ENCODE data around the gene SCYGR8. TPM values are rescaled to one million over a fixed set of nuclear protein-coding genes. Genes with fewer than 3 reads are reported as not detected.
"Not testable (repeated sequence)": the region's sequence is repeated elsewhere in the genome, so short reads cannot be mapped to it uniquely, and the experiment has no call there.

Gene SCYGR8, protein sequence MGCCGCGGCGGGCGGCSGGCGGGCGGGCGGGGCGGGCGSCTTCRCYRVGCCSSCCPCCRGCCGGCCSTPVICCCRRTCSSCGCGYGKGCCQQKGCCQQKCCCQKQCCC
- not detected in 2 replicates for total RNA-seq

DNA sequence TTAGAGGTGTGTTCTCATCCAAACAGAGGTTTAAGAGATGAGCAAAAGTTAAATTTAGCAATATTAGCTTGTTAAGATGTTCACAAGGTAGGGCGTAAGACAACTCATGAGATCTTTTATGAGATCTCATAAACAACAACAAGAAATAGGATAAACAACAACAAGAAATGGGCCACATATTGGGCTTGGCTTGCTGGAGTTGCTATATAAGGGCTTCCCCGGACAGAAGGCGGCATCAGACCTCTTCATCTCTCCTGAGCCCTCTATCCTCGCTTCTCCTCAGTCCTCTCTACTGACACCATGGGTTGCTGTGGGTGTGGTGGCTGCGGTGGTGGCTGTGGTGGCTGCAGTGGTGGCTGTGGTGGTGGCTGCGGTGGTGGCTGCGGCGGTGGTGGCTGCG lies at the start of gene SCYGR8:
TSS of gene SCYGR8 (plus strand) at position 301 of the 400 bp plus-strand sequence. CDS start at position 301, 0 bp downstream.
- no peak for DNase-seq (ENCODE audit: low read depth, low spot score)

DNA sequence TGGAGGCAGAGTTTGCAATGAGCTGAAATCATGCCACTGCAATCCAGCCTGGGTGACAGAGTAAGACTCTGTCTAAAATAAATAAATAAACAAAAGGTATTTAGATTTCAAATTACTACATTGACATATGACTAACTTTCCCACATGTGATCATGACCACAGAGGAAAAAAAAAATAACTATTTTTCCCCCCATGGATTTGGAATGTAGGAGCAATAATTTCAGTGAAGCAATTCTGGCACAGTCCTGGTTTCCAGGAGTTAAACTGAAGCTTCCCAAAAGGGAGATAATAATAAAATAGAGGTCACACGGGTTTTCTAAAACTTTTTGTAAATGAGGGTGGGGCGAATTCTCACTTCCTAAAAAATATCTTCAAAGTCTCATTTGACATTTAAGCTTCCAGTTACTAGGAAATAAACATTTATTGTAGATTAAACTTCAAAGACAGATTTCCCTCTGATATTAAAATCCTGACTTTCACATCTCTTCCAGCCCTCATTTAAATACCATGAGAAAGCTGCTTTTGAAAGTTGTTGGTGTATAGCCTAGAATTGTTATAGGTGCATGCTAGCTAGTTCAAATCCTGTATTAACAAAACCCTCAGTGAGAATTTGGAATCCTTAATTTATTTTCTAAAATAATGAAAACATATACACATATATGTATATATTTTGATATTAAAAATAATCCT lies 48.6 kb upstream of the SCYGR8 start:
- DNase-seq (ENCODE audit: low read depth, low spot score), result no peak

DNA sequence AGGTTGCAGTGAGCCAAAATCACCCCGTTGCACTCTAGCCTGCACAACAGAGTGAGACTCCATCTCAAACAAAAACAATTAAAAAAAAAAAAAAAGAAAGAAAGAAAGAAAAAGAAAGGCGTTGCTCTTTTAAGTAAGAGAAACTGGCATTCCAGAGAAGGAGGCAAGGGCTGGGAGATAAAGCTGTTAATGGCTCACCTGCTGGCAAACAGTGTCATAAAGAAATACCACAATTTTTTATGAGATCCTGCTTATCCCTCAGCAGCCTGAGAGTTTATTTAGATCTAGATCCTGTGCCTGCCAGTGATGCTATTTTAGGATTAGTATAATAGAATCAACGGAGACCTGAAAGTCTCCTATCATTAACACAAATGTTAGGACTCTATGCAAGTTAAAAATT lies 44.1 kb upstream of the SCYGR8 start:
- no peak for DNase-seq (ENCODE audit: low read depth, low spot score)

DNA sequence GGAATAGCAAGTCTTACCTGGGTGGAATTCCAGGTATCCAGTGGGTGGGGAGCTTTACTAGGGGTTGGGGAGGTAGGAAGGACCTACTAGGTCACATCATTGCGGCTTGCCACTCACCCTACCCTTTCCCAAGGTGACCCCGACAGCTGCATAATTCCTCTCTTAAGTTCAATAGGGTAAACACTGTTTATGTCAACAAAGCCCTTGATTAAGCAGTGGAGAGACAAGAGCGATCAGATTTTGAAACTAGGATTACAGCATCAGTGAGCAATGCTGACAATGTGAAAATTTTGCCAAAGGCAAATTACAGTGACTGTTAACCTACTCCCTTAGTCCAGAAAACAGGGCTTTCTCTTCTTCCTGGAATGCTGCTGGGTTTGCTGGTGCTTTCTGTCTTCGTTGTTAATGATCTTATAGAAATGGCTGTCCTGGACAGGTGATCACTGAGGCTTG lies 42.4 kb upstream of the SCYGR8 start:
- DNase-seq (ENCODE audit: low read depth, low spot score), result no peak

DNA sequence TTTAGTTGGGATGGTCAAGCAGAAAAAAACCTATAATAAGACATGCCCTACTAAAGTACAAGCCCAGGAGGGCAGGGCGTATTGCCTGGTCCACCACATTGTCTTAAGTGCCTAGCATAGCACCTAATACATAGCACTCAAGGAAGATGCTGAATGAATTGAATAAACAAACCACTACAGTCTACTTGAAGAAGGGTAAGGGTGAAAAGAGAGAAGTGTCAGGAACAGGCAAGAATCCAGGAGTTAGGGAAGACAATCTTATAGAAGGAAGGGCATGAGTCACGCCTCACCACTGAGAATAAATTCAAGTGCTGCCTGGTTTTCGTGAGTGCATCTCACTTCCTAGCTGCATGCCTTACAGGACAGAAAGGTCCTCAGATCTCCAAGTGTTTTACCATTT lies 41.7 kb upstream of the SCYGR8 start:
- DNase-seq (ENCODE audit: low read depth, low spot score), result no peak

DNA sequence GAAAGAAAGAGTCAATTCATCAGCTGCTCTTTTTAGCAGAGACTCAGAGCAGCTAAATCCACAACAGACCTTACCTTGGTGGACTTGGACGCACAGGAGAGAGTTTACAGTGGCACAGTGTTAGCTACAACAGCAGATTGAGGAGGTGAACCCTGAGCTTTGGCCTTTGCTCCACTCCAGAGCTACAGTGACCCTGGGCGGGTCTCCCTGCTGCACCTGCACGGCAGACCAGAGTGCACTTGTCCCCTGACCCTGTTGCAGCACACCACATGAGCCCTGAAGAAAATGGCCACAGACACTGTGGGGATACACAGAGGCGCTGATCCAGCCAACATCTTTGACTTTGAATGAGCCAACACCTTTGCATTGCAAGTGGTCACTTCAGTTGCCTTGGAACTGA lies 38.8 kb upstream of the SCYGR8 start:
- DNase-seq (ENCODE audit: low read depth, low spot score), result no peak

DNA sequence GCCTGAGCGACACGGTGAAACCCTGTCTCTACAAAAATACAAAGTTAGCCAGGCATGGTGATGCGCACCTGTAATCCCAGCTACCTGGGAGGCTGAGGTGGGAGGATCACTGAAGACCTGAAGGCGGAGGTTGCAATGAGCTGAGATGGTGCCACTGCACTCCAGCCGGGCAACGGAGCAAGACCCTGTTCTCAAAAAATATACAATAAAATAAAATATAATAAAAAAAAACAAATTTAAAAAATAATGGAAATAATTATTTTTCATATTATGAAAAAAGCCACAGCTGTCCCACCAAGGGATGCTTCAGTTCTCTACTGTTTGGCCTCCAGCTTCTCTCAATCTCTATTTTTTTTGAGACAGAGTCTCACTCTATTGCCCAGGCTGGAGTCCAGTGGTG lies 38.3 kb upstream of the SCYGR8 start:
- DNase-seq (ENCODE audit: low read depth, low spot score), result no peak

DNA sequence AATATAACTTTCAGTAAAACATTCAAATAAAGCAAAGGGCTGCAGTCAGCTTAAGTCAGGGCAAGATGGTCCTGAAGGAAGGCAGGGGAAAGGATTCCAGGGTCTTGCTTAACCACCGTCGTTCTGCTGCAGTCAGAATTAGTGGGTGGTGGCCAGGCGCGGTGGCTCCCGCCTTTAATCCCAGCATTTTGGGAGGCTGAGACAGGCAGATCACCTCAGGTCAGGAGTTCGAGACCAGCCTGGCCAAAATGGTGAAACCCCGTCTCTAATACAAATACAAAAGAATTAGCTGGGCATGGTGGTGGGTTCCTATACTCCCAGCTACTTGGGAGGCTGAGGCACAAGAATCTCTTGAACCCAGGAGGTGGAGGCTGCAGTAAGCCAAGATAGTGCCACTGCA lies 34.7 kb upstream of the SCYGR8 start:
- DNase-seq (ENCODE audit: low read depth, low spot score), result no peak

DNA sequence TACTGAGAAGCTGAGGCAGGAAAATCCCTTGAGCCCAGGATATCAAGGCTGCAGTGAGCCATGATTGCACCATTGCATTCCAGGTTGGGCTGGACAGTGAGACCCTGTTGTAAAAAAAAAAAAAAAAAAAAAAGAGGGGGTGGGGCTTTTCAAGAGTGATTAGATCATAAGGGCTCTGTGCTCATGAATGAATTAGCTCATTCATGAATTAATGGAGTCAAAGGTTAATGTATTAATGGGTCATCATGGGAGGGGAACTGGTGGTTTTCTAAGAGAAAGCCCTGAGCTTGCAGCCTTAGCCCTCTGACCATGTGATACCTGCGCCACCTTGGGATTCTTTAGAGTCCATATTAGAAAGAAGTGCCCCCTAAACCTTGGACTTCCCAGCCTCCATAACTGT lies 32.4 kb upstream of the SCYGR8 start:
- no peak for DNase-seq (ENCODE audit: low read depth, low spot score)

DNA sequence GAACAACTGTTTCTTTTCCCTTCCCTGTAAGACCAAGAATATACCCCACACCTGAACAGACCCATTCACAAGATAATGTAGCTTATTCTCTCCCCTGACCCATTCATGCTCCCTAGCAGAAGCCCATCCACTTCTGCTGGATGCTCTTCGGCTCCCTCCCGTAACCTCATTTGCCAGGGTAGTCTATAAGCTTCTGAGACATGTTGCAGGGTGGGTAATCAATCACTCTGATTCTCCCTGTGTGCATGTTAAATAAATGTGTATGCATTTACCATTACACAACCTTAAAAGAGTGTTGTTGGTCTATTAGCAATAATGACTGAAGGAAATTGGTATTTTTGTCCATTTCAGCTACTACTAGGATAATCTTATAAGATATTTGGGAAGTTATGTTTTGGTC lies 29.2 kb upstream of the SCYGR8 start:
- no peak for DNase-seq (ENCODE audit: low read depth, low spot score)

DNA sequence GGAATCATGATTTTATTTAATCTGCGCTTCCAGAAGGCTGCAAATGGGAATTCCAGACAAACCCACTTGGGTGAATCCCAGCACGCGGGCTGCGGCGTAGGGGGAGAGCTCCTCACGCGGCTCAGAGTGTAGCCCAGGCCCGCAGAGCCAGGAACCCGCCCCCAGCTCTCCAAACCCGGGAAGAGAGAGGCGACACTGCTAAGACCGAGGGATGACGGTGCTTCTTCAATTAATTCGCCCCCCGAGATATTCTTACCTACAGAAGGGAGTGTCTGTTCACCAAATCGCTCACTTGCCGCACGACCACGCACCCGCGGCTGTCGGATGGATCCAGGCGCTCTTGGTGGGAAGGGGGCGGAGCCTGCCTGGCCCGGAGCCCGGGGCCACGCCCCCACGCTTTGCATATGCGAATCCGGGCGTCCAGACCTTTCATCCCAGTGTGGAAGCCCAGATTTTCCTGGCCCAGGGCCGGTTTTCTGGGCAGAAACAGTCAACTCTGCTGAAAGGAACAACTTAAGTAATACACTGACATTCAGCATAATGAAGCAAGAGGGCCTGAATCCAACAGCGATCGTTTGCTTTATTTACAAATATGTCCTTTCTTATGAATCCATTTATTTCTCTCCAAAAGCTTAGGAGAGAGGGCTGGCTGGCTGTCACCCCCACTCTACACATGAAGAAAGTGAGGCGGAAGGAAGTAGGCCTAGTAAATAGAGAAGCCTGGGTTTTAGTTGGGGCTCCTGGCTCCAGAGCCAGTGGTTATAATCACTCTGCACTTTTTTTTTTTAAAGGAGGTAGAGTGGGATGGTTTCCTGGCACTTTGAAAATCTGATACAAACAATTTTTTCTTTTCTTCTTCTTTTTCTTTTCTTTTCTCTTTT lies 27.8 kb upstream of the SCYGR8 start, which contains the start of gene SLC19A3:
TSS of gene SLC19A3 (minus strand) at position 342 of the 881 bp plus-strand sequence. CDS start 15,710 bp downstream, outside the sequence.
- peak; percentile 30 for DNase-seq (ENCODE audit: low read depth, low spot score)

DNA sequence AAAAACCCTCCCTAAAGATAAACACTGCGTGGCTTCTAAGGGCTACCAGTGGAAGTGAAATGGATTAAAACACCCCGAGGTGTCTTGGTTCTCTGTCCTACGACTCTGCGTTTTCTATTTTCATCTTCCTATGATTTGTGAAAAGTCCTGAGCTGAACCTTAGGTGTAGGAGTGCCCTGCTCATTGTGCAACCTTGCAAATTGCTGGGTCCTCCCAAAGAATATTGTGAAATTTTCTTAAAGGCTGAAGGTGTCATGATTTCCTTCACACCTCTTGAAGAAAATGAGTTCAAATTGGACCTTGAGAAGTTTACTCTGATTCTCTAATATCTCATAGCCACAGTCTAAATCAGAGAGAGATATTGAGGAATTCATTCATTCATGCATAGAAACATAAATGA lies 26.1 kb upstream of the SCYGR8 start:
- DNase-seq (ENCODE audit: low read depth, low spot score), result no peak

DNA sequence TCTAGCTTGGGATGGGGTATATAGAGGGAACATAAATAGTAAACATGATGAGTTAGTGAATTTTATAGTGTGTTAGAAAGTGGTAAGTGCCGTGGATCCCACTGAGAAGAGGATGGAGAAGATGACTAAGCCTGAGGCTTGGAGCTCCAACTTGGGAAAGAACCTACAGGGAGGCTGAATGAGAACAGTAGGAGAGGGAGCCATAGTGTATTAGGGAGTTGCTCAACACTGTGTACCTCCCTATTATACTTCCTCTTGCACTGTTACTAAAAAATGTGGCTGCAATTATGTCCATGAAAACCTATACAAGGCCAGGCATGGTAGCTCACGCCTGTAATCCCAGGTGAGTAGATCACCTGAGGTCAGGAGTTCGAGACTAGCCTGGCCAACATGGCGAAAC lies 25.0 kb upstream of the SCYGR8 start:
- no peak for DNase-seq (ENCODE audit: low read depth, low spot score)

DNA sequence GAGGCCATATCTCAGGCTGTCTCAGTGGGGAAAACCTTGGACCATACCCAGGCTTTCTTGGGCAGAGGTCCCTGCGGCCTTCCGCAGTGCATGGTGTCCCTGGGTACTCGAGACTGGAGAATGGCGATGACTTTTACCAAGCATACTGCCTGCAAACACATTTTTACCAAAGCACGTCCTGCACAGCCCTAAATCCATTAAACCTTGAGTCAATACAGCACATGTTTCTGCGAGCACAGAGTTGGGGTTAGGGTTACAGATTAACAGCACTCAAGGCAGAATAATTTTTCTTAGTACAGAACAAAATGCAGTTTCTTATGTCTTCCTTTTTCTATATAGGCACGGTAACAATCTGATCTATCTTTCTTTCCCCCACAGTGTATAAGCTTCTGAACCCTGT lies 22.9 kb upstream of the SCYGR8 start:
- DNase-seq (ENCODE audit: low read depth, low spot score), result not testable (repeated sequence)

DNA sequence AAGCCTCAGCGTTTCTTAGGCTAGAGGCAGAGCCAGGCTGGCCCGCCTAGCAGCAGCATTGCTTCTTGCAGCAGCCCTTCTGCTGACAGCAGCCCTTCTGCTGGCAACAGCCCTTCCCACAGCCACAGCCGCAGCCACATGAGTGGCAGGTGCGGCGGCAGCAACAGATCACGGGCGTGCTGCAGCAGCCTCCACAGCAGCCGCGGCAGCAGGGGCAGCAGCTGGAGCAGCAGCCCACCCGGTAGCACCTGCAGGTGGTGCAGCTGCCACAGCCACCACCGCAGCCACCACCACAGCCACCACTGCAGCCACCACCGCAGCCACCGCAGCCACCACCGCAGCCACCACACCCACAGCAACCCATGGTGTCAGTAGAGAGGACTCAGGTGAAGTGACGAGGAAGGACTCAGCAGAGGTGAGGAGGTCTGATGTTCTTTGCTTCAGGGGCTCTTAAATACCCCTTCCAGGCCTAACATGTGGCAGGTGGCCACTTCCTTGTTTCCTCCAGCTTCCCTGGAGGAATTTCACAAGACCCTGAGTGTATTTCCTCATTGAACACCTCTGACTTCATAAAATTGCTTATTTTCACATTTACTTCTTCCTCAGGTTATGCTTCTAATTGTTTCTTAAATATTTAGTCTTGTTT lies 21.2 kb upstream of the SCYGR8 start, which contains the start of gene SCYGR6:
TSS of gene SCYGR6 (minus strand) at position 364 of the 646 bp plus-strand sequence. CDS start at position 364, 0 bp downstream.
- DNase-seq (ENCODE audit: low read depth, low spot score), result no peak

DNA sequence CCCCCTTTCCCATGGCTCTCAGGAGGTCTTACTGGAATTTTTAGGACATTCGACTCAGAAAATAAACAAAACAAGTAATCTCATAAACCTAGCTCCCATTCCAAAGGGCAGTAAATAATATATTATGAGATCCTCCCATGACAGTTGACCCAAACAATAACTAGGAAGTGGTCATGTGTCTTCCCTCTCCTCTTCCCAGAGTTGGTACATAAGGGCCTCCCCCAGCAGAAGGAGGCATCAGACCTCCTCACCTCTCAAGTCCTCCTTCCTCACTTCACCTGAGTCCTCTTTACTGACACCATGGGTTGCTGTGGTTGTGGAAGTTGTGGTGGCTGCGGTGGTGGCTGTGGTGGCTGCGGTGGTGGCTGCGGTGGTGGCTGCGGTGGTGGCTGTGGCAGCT lies 17.7 kb upstream of the SCYGR8 start, which contains the start of gene SCYGR7:
TSS of gene SCYGR7 (plus strand) at position 301 of the 400 bp plus-strand sequence. CDS start at position 301, 0 bp downstream.
- no peak for DNase-seq (ENCODE audit: low read depth, low spot score)

DNA sequence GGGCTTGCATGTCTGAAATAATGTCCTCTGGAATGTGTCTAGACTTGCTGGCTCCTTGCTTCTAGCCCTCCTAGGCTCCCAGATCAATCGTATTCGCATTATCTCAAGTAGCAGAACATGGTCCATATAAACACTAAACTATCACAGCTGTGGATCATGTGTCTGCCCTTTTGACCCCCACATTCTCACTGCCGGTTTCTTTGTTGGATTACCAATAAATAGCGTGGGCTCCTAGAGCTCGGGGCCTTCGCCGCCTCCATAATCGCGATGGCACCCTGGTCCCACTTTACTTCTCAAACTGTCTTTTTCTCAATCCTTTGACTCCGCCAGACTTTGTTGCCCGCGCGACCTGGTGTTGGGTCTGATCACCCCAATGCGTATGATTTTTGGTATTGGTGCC lies 6.3 kb upstream of the SCYGR8 start:
- DNase-seq (ENCODE audit: low read depth, low spot score), result no peak

DNA sequence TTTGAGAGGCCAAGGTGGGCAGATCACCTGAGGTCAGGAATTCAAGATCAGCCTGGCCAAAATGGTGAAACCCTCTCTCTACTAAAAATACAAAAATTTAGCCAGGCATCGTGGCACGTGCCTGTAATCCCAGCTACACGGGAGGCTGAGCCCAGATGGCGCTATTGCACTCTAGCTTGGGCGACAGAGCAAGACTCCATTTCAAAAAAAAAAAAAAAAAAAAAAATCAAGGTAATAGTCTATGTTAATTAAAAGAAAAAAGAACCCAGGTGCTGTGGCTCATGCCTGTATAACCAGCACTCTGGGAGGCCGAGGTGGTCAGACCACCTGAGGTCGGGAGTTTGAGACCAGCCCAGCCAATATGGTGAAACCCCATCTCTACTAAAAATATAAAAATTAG lies 5.0 kb upstream of the SCYGR8 start:
- not testable (repeated sequence) for DNase-seq (ENCODE audit: low read depth, low spot score)

DNA sequence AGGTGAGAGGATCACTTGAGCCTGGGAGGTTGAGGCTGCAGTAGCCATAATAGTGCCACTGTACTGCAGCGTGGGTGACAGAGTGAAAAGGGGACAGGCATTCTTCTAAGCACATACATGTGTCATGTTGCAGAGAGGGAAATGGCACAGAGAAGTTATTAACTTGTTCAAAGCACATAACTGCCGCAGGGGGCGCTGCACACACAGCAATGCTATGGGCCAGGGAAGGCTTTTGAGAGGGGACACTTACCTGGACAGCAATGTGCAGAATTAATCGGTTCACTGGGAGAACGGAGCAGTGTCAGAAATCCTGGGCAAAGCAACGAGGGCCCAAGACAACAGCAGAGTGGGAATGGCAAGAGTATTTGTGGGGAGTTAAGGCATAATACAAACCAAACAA lies 2.4 kb downstream of the SCYGR8 start:
- no peak for DNase-seq (ENCODE audit: low read depth, low spot score)

DNA sequence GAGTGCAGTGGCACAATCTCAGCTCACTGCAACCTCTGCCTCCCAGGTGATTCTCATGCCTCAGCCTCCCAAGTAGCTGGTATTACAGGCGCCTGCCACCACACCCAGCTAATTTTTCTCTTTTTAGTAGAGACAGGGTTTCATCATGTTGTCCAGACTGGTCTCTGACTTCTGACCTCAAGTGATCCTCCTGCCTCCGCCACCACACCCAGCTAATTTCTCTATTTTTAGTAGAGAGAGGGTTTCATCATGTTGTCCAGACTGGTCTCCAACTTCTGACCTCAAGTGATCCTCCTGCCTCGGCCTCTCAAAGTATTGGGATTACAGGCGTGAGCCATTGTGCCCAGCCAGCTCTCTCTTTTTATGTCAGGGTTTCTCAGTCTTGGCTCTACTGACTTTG lies 10.6 kb downstream of the SCYGR8 start:
- DNase-seq (ENCODE audit: low read depth, low spot score), result not testable (repeated sequence)

DNA sequence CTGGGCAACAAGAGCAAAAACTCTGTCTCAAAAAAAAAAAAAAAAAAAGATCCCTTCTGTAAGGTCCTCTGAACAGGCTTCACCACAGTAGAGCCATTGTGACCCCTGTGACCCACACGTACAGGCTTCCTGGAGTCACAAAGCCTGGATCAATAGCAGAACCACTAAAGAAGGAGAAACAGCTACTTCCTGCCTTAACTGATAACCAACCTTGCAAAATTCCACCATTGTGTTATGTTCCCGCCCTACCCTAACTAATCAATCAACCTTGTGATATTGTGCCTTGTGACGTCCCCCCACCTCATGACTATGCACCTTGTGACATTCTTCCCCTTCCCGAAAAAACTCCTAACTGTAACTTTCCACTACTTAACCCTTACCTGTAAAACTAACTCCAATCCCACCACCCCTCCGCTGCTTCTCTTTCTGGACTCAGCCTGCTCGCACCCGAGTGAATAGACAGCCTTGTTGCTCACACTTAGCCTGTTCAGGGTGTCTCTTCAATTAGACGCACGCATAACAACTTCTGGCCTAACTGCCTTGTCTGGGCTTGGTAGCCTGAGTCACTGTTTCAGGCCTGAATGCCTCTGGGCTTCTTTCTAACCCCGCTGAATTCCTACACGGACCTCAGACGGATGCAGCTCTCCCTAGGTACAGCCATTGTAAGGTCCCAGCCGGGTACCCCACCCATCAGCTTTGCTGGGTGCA lies 13.9 kb downstream of the SCYGR8 start:
- no peak for DNase-seq (ENCODE audit: low read depth, low spot score)
